GM21447 (cell line): Measurements from ENCODE around the gene TIMP2.
"Not testable (repeated sequence)": the region's sequence is repeated elsewhere in the genome, so short reads cannot be mapped to it uniquely, and the experiment has no call there.

ENCODE experiments used
- ATAC-seq: cut with Tn5 transposase; IDR thresholded peaks from one replicate; pipeline ENCODE4 v1.9.1; 2021; ENCODE audit not compliant: unreplicated experiment

The TIMP2 gene, protein sequence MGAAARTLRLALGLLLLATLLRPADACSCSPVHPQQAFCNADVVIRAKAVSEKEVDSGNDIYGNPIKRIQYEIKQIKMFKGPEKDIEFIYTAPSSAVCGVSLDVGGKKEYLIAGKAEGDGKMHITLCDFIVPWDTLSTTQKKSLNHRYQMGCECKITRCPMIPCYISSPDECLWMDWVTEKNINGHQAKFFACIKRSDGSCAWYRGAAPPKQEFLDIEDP

DNA sequence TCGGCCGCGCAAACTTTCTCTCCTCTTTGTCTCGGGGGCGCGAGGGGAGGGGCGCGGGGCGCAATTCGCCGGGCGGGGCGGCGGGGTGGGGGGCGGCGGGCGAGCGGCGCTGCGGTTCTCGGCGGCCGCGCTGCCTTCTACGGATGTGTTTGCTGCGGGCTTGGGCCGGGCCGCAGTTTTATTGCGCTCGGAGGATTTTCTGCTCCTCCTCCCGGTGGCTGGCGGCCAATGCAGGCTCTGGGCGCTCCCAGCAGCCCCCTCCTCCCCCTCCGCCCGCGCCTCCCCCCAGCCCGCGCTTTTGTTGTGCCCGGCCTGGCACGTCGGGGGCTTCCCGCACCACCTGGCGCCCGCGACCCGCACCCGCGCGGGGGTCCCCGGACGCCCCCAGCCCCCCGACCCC is at the start of gene TIMP2:
TIMP2 (minus strand) TSS at position 154 of the 400 bp plus-strand sequence. CDS start 299 bp downstream, outside the sequence.
- no peak for ATAC-seq

GRCh38 chr17:78973792-78974520 is 48.8 kb upstream of the TIMP2 start:
- no peak for ATAC-seq

DNA sequence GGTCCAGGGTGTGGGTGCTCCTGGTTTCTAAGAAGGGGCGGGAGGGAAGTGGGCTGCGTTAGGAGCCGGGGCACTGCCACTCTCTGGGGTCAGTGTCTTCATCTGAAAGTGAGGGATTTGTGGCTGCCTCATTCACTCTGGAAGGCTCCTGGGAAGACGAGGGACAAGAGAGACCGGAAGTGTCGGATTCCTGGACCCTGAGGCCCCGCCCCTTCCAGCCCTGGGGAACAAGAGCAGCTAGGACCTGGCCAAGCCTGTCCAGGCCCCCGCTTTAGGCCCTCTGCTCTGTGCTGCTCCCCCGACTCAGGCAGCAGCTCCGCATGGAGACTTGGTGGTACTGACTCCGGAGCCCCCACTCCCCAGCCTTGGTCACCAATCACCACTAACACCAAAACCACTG is 48.0 kb upstream of the TIMP2 start:
- ATAC-seq = no peak

DNA sequence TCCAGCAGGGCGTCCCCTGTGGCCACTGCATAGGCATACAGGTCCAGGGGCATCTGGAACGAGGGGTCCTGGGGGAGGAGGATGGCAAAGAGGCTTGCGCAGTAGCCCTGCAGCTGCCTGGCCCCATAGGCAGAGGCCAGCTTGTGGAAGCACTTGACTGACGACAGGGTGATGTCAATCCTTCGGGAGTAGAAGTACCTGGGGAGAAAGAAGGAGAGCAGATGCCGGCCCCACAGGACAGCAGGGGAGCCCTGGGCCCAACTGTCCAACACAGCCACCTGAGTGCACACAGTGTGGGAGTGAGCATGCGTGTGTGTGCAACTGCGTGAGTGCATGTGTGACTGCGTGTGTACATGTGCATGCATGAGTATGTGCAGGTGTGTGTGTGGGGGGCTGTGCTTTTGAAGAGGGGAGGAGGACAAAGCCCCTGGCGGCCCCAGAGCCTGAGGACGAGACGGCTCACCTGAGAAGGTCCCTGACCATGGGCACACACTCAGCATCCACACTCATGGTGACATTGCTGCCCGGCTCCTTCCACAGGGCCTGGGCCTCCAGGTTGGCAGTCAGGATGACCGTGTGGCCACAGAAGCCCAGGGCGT is 47.4 kb upstream of the TIMP2 start:
- no peak for ATAC-seq

GRCh38 chr17:78971756-78972506 is 46.7 kb upstream of the TIMP2 start:
- no peak for ATAC-seq

GRCh38 chr17:78970834-78971755 is 45.9 kb upstream of the TIMP2 start:
- ATAC-seq = no peak

DNA sequence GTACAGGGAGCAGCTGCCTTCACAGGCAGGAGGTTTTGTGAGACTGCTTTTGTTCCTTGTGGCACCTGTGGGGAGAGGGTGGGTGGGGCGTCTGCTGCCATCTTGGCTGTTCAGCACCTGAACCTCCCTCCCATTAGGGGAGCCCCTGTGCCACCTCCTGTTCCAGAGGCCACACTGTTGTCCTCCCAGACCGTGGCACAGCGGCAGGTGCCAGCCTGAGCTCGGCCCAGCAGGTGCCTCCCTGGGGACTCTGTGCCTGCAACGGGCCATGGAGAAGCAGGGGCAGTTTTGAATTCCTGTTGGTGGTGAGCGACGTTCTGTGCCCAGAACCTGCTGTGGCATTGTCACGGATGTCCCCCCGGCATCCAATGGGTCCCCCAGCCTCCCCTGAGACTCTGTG is 44.7 kb upstream of the TIMP2 start:
- no peak for ATAC-seq

- no peak for ATAC-seq
Measured at GRCh38 chr17:78967782-78968362, 42.7 kb upstream of the TIMP2 start.

DNA sequence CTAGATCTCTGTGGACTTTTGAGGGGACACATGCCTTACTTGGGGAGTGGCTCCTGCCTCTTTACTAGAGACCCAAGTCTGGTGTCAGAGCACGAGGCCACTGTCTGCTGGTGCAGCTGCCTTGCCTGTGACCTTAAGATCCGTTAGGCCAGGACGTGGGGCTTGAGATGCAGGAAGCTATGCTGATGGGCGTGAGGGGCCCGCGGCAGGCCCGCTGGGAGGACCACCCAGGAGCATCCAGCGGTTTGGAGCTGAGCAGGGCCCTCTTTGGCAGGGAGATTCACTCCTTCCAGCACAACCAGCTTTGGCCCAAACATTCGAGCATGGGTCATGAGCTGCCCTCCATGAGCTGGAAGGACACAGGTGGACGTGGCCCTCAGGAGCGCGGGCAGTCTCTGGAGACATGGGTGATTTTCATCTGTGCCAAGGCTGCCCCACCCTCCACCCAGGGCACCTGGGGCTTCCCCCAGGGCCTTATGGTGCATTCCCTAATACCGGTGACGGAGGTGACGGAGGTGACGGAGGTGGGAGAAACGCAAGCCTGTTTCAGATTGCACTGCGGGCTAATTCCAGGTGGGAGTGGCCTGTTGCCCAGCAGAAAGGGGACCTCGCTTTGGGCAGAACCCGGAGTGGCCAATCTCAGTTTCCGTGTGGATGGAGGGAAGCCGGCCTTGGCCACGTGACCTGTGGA is 41.9 kb upstream of the TIMP2 start:
- no peak for ATAC-seq

DNA sequence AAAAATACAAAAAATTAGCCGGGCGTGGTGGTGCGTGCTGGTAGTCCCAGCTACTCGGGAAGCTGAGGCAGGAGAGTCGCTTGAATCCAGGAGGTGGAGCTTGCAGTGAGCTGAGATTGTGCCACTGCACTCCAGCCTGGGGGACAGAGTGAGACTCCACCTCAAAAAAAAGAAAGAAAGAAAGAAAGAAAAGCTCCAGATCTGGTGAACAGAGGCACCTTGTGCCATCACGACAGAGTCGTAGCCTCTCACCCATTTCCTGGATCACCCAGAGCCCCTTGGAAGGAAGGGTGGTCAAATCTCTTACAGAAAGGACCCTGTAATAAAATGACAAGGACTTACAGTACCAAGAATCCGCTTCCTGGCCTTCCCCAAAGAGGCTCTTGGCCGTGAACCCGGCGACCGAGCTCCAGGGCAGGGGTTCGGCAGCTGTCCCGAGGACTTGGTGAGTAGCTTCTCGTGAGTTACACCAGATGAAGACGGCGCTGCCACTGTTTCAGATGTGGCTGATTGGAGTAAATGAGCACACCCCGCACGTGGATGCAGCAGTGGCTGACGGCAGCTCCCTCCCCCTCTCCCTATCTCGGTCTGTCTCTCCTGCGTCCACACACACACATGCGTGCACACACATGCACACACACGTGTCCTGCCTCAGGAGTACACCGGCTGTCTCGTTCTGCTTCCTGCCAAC is 41.1 kb upstream of the TIMP2 start:
- no peak for ATAC-seq

DNA sequence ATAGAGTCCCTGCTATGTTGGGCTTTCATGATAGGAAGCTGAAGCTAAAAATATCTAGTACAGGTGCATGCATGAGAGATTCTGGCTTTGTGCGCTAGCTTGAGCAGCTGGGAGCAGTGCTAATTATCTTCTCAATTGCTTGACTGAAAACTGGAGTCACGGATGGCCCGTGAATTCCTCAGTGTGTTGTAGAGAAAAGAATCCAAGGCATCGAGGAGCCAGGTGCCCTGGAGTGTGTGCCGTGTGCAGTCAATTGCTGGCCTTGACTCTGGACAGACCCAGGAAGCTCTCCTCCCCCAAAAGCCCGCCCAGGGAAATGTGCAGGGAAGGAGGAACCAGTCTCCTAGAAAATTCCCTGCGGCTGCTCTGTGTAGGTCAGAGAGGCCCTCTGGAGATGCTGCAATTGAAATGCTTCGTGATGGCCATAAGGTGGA is 40.3 kb upstream of the TIMP2 start:
- no peak for ATAC-seq

DNA sequence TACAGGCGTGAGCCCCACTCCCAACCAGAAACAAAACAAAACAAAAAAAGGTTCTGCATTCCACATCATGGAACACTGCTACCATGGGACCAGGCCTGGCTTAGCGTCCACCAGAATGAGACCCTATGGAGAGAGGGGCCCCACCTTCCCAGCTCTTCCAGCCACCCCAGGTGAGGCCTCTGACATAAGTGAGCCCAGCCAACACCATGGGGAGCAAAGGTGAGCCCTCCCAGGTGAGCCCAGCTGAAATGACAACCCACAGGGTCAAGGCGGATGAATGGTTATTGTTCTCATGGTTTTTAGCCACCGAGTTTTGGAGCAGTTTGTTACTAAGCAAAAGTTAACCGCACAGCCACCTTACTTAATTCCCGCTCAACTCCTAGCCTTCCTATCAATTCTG is 38.2 kb upstream of the TIMP2 start:
- no peak for ATAC-seq

DNA sequence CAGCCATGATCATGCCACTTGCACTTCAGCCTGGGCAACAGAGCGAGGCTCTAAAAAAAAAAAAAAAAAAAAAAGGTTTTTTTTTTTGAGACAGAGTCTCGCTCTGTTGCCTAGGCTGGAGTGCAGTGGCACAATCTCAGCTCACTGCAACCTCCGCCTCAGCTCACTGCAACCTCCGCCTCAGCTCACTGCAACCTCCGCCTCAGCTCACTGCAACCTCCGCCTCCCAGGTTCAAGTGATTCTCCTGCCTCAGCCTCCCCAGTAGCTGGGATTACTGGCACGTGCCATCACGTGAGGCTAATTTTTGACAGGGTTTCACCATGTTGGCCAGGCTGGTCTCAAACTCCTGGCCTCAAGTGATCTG is 37.8 kb upstream of the TIMP2 start:
- ATAC-seq = not testable (repeated sequence)

DNA sequence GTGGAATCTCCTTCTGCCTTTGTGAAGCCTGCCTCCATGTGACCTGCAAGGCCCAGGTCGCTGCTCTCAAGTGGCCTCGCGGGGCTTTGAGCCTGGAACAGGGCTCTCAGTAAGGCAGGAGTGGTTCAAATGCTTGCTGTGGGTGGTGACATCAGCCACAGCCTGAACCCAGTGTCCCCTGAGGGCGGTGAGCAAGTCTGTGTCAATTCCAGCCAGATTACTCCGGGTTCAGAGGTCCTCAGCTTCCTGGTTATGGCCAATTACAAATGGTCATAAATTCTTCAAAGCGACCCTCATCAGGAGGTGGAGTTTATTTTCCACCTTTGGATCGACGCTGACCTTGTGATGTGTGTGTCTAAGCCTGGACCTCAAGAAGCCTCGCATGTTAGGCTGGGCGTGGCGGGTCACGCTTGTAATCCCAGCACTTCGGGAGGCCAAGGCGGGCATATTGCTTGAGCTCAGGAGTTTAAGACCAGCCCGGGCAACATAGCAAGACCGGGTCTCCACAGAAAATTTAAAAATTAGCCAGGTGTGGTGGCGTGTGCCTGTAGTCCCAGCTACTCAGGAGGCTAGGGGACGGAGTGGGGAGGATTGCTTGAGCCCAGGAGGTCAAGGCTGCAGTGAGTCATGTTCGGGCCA is 37.3 kb upstream of the TIMP2 start:
- ATAC-seq = no peak

DNA sequence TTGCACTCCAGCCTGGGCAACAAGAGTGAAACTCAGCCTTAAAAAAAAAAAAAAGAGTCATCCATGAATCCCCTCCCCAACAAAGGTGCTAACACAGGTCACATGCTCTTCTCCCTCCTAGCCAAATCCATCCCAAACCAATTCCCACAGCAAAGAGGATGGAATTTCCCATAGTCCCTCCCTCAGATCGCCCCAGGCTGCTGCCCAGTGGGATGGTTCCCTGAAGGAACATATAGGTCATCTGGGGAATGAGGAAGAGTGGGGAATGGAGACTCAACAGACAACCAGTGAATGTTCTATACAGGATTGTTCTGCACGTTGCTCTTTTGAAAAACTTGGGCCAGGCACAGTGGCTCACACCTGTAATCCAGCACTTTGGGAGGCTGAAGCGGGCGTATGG is 36.4 kb upstream of the TIMP2 start:
- ATAC-seq = no peak

DNA sequence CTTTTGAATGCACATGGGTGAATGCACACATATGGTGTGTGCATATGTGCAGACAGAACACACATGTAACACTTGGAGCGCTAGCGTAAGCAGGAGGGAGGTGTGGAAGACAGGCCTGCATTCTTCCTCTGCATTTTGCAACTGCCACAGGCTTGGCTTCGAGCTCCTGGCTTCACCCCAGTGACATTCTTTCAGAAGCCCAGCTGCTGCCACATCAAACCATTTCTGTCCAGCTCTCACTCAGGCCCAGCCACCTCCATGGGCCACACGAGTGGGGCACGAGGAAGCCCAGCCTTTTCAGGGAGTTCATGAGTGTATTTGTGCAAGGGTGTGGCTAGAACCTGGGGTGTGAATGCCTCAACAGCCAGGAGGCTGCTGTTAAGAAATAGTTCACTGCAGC is 35.7 kb upstream of the TIMP2 start:
- ATAC-seq = no peak

- no peak for ATAC-seq
Measured at GRCh38 chr17:78959803-78960202, 34.6 kb upstream of the TIMP2 start.

- ATAC-seq = no peak
Measured at GRCh38 chr17:78958641-78959127, 33.5 kb upstream of the TIMP2 start.
